ENCODE data around the gene DYSF.
"Not testable (repeated sequence)": the region's sequence is repeated elsewhere in the genome, so short reads cannot be mapped to it uniquely, and the experiment has no call there.

DYSF gene

DNA sequence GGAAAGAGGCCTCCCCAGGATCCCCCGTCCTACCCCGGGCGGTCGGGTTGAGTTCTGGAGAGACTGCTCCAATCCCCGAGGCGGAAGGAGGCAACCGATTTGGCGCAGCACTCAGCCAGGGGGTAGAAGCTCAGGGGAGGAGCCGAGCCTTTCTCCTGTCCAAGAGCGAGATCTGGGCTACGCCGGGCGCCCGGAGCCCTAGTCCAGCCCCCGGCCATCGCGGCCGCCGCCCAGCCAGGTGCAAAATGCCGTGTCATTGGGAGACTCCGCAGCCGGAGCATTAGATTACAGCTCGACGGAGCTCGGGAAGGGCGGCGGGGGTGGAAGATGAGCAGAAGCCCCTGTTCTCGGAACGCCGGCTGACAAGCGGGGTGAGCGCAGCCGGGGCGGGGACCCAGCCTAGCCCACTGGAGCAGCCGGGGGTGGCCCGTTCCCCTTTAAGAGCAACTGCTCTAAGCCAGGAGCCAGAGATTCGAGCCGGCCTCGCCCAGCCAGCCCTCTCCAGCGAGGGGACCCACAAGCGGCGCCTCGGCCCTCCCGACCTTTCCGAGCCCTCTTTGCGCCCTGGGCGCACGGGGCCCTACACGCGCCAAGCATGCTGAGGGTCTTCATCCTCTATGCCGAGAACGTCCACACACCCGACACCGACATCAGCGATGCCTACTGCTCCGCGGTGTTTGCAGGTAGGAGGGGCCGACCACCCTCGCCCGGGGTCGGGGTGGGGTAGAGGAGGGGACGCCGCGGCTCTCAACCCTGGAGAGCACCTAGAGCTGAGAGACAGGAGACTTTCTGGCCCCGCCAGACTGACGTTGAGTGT, at the start of gene DYSF:
Gene DYSF, plus strand, starts transcription at position 158 of the 817 bp plus-strand sequence.
- no peak for DNase-seq

DNA sequence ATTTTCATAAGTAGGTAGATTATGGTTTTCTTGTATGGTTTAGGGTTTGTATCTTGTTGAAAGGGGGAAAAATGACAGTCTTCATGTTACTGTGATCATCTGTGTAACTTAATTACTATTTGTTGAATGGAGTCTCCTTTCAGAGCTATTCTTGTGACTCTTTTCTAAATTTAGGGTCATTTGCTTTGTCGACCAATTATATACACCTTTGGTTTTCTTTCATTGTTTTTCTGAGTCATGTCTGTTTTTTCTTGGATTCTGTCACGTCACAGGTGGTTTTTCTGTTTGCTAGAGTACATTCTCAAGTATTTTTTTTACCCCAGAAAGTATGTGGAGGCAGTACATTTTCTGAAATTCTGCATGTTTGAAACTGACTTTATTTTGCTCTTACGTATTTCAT, 43.8 kb upstream of the DYSF start:
- DNase-seq: no peak

DNA sequence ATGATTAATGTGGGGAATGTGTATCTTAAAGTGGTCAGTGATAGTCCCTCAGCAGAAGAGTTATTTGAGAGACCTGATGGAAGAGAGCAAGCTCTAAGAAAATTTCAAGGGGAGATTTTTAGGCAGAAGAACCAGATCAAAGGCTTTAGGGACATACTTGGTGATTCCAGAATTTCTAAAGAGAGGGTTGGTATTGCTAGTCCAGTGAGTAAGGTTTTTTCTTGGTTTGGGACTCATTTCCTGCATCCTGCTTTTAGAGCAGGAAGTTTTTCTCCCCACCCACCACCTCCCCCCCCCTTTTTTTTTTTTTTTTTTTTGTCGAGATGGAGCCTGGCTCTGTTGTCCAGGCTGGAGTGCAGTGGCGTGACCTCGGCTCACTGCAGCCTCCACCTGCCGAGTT, 42.7 kb upstream of the DYSF start:
- DNase-seq: no peak

DNA sequence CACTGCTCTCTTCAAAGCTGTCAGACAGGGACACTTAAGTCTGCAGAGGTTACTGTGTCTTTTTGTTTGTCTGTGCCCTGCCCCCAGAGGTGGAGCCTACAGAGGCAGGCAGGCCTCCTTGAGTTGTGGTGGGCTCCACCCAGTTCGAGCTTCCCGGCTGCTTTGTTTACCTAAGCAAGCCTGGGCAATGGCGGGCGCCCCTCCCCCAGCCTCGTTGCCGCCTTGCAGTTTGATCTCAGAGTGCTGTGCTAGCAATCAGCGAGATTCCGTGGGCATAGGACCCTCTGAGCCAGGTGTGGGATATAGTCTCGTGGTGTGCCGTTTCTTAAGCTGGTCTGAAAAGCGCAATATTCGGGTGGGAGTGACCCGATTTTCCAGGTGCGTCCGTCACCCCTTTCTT, 36.5 kb upstream of the DYSF start:
- DNase-seq: not testable (repeated sequence)

DNA sequence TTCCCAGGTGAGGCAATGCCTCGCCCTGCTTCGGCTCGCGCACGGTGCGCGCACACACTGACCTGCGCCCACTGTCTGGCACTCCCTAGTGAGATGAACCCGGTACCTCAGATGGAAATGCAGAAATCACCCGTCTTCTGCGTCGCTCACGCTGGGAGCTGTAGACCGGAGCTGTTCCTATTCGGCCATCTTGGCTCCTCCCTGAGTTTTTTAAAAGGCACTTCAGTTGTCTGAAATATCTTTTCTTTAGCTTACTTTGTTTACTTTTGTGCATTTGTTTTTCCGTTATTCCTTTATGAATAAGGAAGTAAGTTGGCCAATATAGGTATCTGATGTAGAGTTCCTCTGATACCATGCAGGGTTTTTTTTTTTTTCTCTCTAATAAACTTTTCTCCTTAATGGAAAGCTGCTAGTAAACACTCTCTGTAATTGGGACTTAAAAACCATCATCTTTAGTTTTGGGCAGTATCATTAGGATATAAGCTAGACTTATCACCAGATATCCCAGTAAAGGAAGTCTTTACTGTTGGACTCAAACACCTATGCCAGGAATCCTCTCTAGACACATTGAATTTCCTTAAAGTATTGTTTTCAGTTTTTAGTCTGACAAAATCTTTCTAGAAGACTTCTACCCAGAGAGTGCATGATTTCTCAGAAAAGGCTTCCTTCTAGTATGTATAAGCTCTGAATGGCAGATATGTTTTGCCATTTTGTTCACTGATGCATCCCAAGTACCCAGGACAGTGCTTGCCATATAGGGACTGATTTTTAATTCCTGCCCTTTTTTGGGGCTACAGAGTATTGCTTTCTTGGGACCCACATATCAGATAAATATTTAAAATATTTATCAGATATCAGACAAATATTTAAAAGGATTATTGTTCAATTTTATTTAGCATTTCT, 35.8 kb upstream of the DYSF start:
- no peak for DNase-seq

DNA sequence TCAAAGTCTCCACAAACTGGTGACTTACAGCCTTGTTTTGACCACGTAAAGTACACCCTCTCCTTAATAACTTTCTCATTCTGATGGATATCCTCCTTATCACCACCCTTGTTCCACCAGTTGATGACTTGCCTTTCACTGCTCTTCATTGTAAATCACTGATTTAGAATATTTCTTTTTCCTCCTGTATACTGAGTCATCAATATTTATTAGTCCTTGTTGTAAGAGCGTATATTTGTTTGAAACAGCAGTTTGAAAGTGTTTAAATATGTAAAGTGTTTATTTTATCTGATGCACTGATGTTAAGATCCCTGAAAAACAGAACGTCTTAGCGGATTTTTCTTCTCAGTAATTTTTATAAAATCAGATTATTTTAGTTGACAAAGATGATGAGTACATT, 34.2 kb upstream of the DYSF start:
- no peak for DNase-seq

DNA sequence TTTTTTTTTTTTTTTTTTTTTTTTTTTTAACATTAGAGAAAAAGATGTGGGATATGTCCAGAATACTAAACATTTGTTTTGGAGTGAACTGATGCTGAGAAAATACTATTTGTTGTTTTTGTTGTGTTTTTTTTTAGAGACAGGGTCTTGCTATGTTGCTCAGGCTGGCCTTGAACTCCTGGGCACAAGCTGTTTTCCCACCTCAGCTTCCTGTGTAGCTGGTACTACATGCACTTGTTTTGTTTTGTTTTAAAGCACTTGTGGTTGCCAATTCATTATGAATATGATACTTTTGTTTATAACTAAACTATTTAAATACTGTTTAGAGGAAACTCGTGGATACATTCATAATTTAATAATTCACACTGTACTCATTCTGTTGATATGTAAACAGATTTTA, 33.4 kb upstream of the DYSF start:
- no peak for DNase-seq

DNA sequence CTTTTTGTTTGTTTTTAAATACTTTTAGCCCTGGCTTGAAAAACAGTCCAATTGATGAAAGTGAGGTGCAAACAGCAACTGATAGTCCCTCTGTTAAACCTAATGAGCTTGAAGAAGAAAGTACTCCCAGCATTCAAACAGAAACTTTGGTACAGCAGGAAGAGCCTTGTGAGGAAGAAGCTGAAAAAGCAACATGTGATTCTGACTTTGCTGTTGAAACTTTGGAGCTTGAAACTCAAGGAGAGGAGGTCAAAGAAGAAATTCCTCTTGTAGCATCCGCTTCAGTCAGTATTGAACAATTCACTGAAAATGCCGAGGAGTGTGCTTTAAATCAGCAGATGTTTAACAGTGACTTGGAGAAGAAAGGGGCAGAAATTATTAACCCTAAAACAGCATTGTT, 30.6 kb upstream of the DYSF start:
- DNase-seq: no peak

DNA sequence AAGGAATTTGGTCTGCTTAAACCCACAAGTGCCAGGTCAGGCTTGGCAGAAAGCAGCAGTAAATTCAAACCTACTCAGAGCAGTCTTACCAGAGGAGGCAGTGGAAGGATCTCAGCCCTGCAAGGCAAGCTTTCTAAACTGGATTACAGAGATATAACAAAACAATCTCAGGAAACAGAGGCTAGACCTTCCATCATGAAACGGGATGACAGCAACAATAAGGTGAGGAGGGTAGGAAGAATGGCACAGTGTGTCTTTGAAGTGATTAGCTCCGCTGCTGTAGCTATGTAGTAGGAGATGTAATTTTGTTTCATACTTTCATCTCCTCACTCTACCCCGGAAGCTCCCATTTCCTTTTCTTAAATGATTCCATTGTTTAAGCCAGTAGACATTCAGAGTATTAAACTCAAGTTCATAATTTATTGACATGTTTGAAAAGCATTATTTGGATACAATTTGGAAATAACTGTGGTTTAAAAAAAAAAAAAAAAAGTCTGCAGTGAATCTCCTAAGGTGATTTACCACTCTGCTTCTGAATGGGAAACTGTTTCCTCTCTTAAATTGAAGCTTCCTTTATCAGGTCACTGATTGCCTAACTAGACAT, 29.4 kb upstream of the DYSF start:
- DNase-seq: no peak

DNA sequence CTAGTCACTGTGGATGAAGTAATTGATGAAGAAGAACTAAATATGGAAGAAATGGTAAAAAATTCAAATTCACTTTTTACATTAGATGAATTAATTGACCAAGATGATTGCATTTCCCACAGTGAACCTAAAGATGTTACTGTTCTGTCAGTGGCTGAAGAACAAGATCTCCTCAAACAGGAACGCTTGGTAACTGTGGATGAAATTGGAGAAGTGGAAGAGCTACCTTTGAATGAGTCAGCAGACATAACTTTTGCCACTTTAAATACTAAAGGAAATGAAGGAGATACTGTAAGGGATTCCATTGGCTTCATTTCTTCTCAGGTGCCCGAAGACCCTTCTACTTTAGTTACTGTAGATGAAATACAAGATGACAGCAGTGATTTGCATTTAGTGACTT, 26.6 kb upstream of the DYSF start:
- no peak for DNase-seq

DNA sequence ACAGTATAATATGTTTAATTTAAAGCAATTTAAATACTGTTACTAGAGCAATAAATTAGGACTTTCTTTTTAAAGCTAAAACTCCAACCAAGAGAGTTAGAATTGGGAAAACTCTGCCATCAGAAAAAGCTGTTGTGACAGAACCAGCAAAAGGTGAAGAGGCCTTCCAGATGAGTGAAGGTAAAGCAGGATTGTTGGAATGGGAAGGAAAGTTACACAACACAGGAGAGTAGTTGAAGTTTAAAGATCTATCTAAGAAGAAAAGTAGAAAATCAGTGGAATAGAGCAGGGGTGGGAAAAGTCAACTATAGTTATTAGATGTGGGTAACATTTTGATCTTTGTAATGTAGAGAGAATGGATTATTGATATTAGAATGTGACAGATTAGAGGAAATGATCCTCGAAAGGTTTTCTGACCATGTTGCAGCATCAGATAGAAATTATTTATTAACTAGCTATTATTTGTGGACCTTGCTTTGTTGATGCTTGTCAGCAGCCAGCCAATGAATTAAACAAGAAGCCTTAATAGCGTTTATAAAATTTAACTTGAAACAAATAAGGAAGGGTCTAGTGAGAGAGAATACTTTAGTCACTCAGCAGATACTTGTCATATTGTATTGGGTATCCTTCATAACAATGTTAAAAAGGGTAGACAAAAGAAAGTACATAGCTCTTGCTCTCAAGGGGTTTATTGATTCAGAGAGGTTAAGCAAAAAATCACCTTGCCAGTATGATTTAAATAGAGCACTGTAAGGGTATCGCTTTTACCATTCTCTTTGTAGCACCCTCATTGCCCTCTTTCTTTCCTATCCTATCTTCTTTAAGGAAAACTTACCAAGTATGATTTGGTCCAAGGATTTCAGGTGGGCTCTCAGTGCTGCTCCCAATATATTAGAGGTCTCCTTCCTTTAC, 24.6 kb upstream of the DYSF start:
- no peak for DNase-seq

DNA sequence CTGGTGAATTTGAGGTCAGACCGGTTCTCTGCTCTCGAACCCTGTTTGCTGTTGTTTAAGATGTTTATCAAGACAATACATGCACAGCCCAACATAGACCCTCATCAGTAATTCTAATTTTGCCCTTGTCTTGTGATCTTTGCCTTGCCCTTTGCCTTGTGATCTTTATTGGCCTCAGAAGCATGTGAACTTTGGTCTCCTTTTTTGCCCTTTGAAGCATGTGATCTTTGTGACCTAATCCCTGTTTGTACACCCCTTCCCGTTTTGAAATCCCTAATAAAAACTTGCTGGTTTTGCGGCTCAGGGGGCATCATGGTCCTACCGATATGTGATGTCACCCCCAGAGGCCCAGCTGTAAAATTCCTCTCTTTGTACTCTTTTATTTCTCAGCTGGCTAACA, 8.2 kb upstream of the DYSF start:
- not testable (repeated sequence) for DNase-seq

DNA sequence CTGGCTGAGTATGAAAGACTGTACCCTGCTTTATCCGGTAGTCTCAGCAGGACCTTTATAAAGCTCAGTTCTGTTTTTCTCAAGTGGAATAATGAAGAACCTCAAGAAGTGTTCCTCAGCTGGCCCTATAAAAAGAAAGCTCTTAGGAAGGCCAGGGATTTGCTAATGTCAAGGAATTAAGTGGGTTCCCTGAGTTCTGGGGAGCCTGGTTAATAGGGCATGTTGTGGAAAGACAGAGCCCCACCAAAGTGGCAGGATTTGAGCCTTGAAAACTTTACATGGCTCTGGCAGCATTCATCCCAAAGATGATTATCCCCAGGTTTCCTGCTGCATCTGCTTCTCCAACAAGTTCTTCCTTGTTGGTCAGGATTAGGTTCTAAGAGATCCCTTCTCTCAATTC, 6.9 kb upstream of the DYSF start:
- no peak for DNase-seq

DNA sequence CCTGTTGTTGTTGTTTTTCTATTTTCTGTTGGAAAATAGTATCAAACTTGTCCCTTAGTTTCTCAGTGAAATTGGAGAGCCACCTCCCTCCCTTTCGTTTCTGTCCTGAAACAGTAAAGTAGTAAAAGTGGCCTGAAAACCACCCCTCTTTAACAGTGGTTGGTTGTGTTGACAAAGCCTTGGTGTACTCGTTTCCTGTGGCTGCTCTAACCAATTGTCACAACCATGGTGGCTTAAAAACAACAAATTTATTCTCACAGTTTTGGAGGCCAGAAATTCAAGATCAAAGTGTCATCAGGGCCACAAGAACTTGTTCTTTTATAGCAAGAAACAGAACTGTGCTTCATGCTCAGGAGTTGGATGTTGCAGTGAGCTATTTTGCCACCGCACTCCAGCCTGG, 4.0 kb upstream of the DYSF start:
- DNase-seq: no peak

DNA sequence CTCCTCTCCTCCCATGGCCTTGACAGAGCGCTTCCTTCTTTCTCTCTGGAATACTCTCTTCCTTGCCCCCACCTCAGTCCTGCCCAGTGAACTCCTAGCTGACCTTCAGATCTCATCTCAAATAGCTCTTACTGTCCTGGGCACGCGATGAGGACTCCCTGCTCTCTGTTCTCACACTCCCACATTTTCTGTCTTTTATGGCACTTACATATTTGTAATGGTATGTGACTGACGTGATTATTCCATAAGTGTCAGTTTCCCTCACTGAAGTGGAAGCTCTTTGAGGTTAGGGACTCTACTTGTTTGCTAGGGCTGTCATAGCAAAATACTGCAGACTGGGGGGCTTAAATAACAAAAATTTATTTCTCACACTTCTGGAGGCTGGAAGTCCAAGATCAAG, 1.7 kb upstream of the DYSF start:
- DNase-seq: no peak

DNA sequence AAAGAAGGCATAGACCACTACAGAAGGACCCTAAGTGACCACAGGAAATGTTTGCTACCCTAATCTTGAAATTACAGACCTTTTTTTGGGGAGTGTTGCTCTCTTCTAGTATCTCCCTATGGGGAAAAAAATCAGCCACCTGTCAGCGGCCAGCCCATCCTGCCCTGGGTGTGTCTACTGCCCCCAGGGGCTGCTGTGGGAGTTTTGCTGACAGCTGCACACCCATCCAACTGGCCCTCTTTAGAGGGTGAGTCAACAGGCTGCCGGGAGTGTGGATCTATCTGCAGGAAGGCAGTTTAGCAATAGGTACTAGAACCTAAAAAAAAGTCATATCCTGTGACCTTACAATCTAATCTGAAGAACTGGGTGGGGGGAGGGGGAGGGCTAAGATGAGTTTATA, 796 bp upstream of the DYSF start:
- DNase-seq: no peak

DNA sequence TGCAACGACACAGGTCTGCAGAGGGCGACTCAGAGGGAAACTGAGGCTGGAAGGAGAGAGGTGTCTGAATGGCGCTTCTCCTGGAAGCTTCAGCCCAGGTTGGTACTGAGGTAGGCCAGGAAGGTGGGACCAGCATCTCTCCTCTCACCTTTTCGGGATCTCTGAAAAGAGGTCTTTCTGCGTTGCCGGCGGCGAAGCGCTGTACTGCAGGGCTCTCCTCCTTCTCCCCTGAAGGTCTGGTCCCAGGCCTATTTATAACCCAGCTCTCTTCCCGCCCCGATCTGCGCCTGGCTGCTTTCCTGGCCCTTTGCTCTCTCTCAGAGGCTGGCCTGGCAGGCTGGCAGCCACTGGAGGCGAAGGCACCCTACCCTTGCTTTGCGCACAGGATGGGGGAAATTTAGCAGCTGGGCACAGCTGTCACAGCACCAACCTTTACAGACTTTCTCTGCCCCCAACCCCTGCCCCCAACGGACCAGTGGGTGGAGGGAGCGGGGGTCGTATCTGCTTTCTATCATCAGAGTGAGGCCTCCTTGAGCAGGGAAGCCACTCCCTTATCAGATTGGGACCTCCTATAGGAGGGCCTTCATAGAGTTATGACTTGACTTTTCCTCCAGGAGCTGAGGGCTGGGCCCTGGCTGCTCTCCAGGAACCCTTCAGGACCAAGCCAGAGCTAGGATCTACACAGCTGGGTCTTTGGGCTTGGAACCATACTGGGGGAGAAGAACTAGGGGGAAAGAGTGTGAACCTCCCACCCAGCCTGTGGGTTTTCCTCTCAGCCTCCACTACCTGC, 1.1 kb downstream of the DYSF start:
- DNase-seq: no peak

DNA sequence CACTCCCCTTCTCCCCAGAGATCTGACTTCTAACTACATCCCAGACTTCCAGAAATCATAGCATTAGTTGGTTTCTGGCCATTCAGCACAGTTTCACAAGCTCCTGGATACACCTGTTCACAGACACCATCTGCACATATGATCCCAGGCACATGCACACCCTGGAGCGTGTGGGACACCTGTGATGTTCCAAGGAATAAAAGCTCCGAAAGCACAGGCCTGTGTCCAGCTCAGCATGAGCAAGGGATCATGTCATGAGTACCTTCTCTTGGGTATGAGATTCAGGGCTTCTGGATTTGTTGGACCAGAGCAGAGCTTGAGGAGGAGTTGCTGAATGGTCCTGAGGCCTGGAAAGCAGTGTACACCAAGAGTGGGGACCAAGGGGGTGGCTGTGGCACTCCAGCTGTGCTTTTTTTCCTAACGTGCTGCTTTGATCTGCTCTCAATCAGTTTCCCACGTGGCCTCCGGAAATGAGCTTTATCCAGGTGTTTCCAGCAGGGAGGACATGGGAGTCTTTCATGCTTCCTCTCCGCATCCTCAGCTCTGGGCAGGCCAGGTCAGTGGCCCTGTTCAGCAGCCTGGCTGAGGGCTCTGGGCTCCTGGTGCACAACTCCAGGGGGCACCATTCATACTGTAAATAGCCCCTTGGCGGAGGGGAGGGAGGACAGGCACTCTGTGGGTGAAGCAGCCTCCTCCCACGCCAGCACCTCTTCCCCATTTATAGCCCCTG, 1.8 kb downstream of the DYSF start:
- DNase-seq: no peak

DNA sequence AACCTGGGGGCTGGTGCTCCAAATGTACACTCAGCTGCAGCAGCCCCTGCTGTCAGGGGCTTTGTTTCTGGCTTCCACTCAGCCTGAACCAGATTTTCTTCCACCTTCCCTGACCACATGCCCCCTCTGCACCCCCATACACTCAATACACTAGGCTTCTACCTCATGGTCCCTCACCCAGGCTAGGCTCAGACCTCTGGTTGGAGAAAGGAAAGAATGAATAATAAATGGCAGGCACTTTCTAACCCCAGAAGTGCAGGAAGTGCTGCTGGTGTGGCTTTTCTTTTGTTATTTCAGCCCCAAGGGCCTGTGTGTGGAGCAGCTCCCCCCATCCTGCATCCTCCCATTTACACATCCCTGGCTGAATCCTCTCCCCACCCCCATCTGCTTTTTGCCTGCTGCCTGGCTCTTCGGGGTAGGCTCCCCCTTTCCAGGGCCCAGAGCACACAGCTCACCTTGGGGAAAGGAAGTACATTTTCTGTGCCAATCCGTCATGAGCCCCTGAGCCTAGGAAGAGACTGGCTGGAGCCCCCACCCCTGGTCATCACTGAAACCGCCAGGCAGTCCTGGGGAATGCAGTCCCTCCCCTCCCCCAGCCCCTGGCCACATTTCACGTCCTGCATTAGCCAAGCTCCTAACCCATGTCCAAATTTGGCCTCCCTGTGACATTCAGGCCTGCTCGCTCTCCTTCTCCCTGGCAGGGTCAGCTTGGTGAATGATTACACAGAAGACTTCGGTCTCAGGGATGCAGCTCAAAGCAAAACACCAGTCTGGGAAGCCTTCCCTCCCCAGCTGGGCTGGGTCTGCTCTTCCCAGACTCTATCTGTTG, 2.6 kb downstream of the DYSF start:
- DNase-seq: no peak

DNA sequence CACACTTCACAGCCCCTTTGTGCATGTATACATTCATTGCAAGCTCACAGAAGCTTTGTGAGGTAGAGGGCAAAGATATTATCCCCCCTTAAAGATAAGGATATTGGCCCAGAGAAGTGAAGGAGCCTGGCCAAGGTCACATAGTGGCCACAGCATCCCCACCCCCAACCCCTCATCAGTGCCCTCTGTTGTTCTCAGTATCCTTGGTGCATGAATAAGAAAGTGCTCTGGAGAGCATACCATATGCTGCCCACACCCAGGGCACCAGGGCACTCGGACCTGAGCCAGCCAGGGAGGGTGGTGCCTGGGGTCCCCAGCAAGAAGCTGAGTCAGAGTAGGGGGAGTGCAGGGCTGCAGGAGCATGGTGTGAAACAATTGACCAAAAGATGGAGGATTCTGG, 3.3 kb downstream of the DYSF start:
- no peak for DNase-seq

All from activated naive CD4-positive, alpha-beta T cell treated with anti-CD3 and anti-CD28 coated beads, Interleukin-2, amount 50 U/mL, for 16 hours (primary cell).